HG03060 (cell line): Measurements from ENCODE around the gene DRGX.

Experiments used
- ATAC-seq: cut with Tn5 transposase; IDR thresholded peaks from one replicate; pipeline ENCODE4 v1.9.1; 2021; ENCODE audit warnings: low read depth, moderate number of reproducible peaks; ENCODE audit not compliant: unreplicated experiment

Gene DRGX

DNA sequence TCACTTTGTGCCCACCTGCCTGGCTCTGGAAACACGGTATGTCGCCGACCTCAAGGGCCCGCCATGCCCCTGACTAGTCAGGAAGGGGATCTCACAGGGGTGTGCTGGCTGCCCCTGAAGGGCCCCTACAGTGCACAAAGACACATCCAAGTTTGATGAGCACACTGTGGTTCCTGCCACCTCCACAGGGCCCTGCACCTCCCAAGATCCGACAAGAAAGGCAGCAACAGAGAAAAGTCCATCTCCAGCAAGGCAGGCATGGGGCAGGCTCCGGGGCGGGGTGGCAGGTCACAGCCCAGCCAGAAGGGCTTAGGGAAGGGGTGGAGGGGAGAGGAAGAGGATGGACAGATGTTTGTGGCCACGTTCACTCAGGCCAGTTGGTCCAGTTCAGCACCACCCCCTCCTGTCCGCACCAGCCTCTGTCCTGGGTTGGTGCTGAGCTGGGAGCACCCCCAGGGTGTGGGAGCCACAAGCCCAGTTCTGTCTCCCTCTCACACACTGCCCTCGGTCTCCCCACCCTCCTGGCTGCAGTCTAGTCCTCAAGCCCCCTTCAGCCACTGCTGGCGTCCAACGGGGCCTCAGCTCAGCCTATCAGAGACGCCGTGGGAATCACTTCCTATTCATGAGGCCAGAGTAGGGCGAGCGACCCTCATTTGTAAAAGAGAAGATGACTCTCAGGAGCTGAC is 11.5 kb downstream of the DRGX start:
- no peak for ATAC-seq

DNA sequence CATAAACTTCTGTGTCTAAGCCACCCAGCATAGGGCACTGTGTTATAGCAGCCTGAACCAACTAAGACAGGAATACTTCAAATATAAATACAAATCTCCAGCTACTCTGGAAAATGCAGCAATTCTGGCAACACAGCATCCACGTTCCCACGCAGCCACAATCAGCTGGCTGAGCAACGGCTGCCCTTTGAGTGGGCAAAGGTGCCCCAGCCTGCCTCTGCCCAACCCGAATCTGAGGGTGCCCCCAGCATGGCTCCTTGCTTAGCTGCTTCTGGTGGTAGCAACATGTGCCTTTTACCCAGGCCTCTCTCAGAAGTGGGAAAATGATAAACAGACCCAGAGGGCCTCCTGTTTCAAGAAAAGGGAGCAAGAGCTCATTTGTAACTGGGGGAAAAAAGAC is 12.0 kb downstream of the DRGX start:
- ATAC-seq, result no peak

DNA sequence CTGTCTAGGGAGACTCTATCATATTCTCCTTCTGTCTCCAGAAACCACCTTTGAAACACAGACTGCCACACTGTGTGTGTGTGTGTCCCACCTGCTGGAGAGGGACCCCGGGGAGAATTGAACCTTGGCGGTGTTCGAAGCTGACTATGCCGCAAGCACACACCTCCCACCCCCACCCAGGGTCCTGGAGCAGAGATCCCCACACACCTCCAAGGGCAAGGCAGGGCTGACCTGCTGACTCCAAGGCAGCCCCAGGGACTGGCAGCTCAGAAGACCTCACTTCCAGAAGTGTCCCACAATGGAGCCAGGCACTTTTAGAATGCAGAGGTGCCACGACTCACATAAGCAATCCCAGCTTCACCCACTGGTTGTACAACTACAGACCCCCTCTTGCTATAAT is 13.1 kb downstream of the DRGX start:
- ATAC-seq, result no peak

DNA sequence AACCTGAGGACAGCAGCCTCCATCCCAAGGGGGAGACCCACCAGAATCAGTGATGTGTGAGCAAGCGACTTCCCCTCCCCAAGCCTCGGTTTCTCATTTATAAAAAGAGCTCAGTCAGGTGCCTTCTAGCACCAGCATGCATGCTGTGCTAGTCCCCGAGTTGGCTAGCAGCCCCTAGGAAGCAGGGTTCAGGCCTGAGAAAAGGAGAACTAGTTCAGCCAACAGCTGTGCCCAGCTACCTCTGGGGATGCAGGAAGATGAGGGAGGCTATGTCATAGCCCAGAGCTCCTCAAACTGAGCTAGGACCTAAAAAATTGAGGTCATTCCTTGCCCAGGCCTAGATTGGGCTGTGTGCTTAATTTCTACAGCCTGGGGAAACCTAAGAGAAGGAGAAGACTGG is 13.7 kb downstream of the DRGX start:
- ATAC-seq, result no peak

GRCh38 chr10:49381111-49381900 is 14.6 kb downstream of the DRGX start:
- no peak for ATAC-seq

- ATAC-seq, result no peak
Measured at GRCh38 chr10:49379596-49380410, 16.1 kb downstream of the DRGX start.

DNA sequence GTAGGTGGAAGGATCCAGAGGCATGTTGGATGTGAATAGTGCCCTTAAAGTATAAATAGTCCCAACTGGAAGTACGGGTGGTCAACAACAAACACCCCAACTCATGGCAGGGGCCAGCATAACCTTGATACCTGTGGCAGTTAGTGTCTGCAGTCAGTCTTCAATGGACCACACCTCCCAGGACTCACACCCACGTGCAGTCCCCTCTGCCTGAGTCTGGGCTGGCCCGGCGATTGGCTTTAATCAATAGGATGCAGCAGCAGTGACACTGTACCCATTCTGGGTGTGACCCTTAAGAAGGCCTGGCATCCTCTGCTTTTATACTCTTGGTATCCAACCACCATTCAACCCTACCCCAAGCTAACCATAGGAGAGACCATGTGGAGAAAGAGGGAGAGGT is 18.6 kb downstream of the DRGX start:
- ATAC-seq, result no peak

- ATAC-seq, result no peak
Measured at GRCh38 chr10:49375611-49376010, 20.3 kb downstream of the DRGX start.

- no peak for ATAC-seq
Measured at GRCh38 chr10:49374740-49375139, 21.1 kb downstream of the DRGX start.

DNA sequence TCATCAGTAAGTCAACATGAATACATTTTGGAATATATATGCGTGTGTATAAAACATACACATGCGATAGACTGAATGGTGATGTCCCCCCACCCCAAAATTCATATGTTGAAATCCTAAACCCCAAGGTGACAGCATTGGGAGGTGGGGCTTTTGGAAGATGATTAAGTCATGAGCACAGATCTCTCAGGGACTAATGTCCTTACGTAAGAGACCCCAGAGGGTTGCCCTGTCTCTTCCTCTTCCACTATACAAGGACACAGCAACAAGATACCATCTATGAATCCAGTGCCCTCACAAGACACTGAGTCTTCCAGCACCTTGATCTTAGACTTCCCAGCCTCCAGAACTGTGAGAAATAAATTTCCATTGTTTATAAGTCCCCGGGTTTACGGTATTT is 22.5 kb downstream of the DRGX start:
- no peak for ATAC-seq

DNA sequence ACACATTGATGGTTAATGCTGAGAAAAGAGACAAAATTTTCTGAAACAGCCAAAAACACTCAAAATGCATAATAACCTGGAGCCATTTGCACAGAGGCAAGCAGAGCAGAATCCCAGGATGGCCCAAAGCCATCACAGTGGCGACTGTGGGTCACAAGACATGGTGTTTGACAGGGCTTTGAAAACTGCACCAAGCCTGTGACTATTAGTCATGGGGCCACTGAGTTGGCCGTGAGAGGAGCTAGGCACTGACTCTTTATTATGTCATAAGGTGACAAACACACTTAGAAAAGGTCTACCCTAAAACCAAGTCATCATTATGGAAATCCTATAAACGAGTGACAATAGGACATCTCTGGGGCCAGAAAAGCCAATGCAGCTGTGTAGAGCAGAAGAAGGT is 23.9 kb downstream of the DRGX start:
- ATAC-seq, result no peak

- ATAC-seq, result no peak
Measured at GRCh38 chr10:49370326-49371100, 25.4 kb downstream of the DRGX start.

GRCh38 chr10:49369216-49370162 is 26.4 kb downstream of the DRGX start:
- no peak for ATAC-seq

GRCh38 chr10:49368256-49368655 is 27.6 kb downstream of the DRGX start:
- no peak for ATAC-seq

DNA sequence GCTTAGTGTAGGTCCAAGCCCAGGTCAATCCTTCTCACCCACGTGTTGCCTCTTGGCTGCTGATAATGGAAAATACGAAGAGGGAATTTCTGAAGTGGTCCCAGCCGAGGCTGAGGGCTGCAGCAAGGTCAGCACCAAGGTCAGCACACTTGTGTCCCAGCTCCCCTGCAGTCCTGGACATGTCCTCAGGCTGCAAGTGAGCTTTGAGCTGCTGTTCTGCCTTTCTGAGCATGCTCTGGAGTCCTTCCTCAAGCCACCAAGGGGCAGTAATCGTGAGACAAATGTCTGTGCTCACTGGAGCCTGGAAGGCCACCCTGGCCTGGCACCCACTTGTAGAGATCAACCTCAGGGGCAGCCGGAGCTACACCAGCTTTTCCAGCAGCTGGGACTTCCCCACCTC is 28.3 kb downstream of the DRGX start:
- no peak for ATAC-seq

DNA sequence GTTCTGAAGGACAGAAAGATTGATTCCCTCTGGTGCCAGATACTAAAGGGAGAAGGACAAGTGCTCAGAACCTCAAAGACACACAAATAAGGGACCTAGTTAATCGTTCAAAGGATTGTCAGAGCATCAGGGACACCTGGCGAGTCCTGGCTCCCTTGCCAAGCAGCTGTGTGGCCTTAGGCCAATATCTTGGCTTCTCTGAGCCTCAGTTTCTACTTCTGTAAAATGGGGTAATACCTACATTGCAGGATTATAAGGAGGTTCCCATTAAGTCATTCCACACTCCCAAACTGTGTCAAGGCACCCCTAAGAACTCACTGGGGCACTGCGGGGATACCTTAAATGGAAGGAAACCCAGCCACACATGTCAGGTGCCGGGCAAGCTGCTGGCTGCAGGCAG is 29.4 kb downstream of the DRGX start:
- no peak for ATAC-seq

GRCh38 chr10:49365675-49366415 is 30.0 kb downstream of the DRGX start:
- ATAC-seq, result no peak

- ATAC-seq, result no peak
Measured at GRCh38 chr10:49365275-49365674, 30.6 kb downstream of the DRGX start.

DNA sequence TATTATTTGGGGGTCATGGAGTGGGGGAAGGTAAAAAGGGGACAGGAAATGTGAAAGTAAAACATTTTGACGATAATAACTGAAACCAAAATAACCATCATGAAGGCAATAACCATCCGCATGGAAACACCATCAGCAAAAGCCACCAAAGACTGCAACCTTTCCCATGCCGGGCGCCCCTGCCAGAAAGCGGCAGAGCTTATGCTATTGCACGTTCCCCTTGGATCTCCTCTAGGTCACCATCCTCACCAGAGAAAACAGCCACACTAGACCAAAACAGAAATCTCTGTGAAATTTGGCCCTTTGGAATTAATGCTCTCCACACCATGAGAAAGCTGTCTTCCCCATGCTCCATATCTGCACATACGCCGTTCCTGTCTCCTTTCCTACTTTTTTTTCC is 31.1 kb downstream of the DRGX start:
- ATAC-seq, result no peak
